RWPE1 (cell line): ENCODE data around the gene EFCAB11.

ENCODE experiments used
- CTCF ChIA-PET: fragments of 350-600 bp; sonication (Branson Sonifier 250); formaldehyde crosslinking; extraction: SDS; loops from one replicate; lab custom pipeline; 2021; lab: Yijun Ruan, JAX
- POLR2A ChIA-PET: fragments of 400-600 bp; formaldehyde crosslinking; extraction: SDS; loops from one replicate; lab custom pipeline; 2020; ENCODE audit warnings: antibody characterized with exemption; ENCODE audit not compliant: low non-redundant PET; lab: Yijun Ruan, JAX
- DNase-seq: peaks from one replicate; pipeline ENCODE4 v3.0.0; 2012; ENCODE audit warnings: low spot score
- H3K27ac ChIP-seq: fragments of 450-650 bp; 2 replicates; pipeline ENCODE4 v1.5.1; 2017
- CTCF ChIP-seq: fragments of 450-650 bp; conservative IDR thresholded peaks from 2 replicates; pipeline ENCODE4 v1.5.1; 2017; ENCODE audit warnings: low read depth, mild to moderate bottlenecking

The EFCAB11 gene

DNA sequence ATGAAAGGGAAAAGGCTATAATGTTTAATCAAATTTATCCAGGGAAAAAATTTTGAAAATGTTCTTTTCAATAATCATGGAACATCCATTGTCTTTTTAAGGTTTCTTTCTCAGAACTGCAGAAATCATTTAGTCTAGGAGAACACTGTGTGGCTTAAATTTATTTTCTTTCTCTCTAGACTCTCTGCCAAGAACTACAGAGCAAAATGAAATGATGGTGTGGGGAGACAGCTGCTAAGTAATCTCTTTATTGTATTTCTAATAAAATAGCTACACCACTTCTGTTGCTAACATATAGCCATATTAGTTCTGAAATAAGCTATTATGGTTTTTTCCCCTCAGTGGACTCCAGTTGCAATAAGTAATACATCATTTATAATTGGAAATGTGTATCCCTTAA, 120.9 kb downstream of the EFCAB11 start:
- no peak for TF ChIP-seq CTCF
- ChIA-PET CTCF (no interaction called here), POLR2A (no interaction called here)
- DNase-seq = no peak
- no peak overlapping the region for H3K27ac ChIP-seq

- no peak for DNase-seq
- ChIA-PET CTCF (no interaction called here), POLR2A (no interaction called here)
- no peak overlapping the region for H3K27ac ChIP-seq
- TF ChIP-seq CTCF = no peak
These were observed 121.4 kb downstream of the EFCAB11 start for GRCh38 chr14:89833120-89833532.

GRCh38 chr14:89828471-89829165, 125.9 kb downstream of the EFCAB11 start:
- CTCF ChIA-PET = no interaction called here
- DNase-seq = no peak
- no peak for TF ChIP-seq CTCF
- H3K27ac ChIP-seq = no peak overlapping the region
- POLR2A ChIA-PET = interaction anchor here (0.6 kb wide), 1 partner anchor 9 kb away, joined by 3 read pairs; no protein-coding TSS in a partner anchor

GRCh38 chr14:89827265-89827664, 127.3 kb downstream of the EFCAB11 start:
- H3K27ac ChIP-seq = no peak overlapping the region
- TF ChIP-seq CTCF = no peak
- CTCF ChIA-PET = no interaction called here
- POLR2A ChIA-PET = no interaction called here
- no peak for DNase-seq

GRCh38 chr14:89826596-89826995, 127.9 kb downstream of the EFCAB11 start:
- CTCF ChIA-PET = no interaction called here

GRCh38 chr14:89823743-89824142, 130.8 kb downstream of the EFCAB11 start:
- no peak for TF ChIP-seq CTCF
- no peak for DNase-seq
- H3K27ac ChIP-seq = no peak overlapping the region
- ChIA-PET CTCF (no interaction called here), POLR2A (no interaction called here)

More at GRCh38 chr14:89826596-89826995, 127.9 kb downstream of the EFCAB11 start:
- DNase-seq = no peak
- H3K27ac ChIP-seq = no peak overlapping the region
- no peak for TF ChIP-seq CTCF
- POLR2A ChIA-PET = no interaction called here
